ENCODE results near the gene LARGE1. TPM values are rescaled to one million over a fixed set of nuclear protein-coding genes. Genes with fewer than 3 reads are reported as not detected.

The LARGE1 gene
- total RNA-seq, 1 donor from 2014 or later, result 81.2 TPM

DNA sequence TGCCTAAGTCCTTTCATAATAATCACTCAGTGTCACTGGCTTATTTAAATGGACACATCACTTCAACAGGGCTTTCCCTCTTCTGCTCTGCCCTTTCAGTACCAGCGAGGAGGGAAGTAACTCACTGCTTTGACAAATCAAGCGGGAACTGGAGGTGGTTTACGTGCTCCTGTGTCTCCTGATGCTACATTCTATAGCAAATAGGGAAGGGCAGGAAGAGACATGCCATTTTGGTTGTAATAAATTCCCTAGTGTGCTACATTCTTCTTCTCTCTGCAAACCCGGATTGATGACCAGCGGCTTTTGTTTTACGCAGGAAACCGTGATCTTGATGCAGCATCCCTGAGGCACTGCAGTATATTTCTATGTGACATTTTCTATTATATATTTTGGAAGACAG, 491.0 kb downstream of the LARGE1 start:
- TF ChIP-seq, protein P1, sequence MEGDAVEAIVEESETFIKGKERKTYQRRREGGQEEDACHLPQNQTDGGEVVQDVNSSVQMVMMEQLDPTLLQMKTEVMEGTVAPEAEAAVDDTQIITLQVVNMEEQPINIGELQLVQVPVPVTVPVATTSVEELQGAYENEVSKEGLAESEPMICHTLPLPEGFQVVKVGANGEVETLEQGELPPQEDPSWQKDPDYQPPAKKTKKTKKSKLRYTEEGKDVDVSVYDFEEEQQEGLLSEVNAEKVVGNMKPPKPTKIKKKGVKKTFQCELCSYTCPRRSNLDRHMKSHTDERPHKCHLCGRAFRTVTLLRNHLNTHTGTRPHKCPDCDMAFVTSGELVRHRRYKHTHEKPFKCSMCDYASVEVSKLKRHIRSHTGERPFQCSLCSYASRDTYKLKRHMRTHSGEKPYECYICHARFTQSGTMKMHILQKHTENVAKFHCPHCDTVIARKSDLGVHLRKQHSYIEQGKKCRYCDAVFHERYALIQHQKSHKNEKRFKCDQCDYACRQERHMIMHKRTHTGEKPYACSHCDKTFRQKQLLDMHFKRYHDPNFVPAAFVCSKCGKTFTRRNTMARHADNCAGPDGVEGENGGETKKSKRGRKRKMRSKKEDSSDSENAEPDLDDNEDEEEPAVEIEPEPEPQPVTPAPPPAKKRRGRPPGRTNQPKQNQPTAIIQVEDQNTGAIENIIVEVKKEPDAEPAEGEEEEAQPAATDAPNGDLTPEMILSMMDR (IDR thresholded peaks at IDR 0.05; ENCODE audit: partially characterized antibody, unreplicated experiment), result no peak
- Mint-ChIP-seq H3K27me3 (ENCODE audit: unreplicated experiment) (peaks cover 4% of the 10 kb centered on the region), H3K4me1 (ENCODE audit: low read depth, unreplicated experiment) (no peaks in the 10 kb centered on the region), H3K4me3 (ENCODE audit: unreplicated experiment) (no peak overlapping the region), H3K36me3 (ENCODE audit: unreplicated experiment) (no peaks in the 10 kb centered on the region), H3K9me3 (ENCODE audit: unreplicated experiment) (no peaks in the 10 kb centered on the region), H3K27ac (ENCODE audit: unreplicated experiment) (no peak overlapping the region)
- DNase-seq, result no peak

DNA sequence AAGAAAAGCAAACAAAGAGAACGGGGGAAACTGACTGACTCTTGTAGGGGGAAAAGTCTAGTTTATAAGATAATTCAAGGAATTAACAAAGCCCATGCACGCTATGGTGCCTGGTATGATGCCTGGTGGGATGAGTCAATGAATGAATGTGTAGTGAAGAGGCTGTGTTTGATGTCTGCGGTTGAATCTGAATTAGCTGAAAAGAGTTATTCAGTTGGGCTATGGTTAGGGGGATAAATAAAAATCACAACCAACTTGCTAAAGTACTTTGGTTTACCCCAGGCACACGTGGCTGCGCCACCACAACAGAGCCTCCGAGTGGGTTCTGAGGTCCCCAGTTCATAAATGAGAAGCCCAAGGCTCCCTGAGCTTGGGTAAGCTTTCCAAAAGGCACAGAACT, 492.8 kb downstream of the LARGE1 start:
- no peaks in the 10 kb centered on the region for H3K4me1 Mint-ChIP-seq (ENCODE audit: low read depth, unreplicated experiment)
- DNase-seq, result no peak
- no peak overlapping the region for H3K27ac Mint-ChIP-seq (ENCODE audit: unreplicated experiment)
- no peaks in the 10 kb centered on the region for H3K9me3 Mint-ChIP-seq (ENCODE audit: unreplicated experiment)
- H3K4me3 Mint-ChIP-seq (ENCODE audit: unreplicated experiment), result no peak overlapping the region
- TF ChIP-seq, protein P1 (IDR thresholded peaks at IDR 0.05; ENCODE audit: partially characterized antibody, unreplicated experiment), result no peak
- no peaks in the 10 kb centered on the region for H3K36me3 Mint-ChIP-seq (ENCODE audit: unreplicated experiment)
- peaks cover 7% of the 10 kb centered on the region for H3K27me3 Mint-ChIP-seq (ENCODE audit: unreplicated experiment)

DNA sequence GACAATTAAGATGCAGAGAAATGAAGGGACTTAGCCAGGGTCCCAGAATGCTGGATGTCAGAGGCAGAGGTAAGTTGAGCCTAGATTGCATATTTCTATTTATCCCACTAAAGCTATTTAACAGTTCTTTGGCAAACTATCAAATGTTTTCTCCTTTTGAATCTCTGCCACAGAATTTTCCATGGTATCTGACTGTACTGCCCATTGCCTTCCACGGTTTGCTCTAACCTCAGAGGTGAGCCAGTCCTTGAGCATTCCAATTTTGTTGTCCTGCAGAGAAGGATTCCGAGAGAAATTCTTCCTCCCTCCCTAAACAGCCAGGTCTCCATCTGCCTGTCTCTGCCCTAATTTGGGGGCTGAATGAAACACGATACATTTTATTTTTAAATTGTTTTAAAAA, 493.8 kb downstream of the LARGE1 start:
- H3K27me3 Mint-ChIP-seq (ENCODE audit: unreplicated experiment), result peaks cover 7% of the 10 kb centered on the region
- H3K4me3 Mint-ChIP-seq (ENCODE audit: unreplicated experiment), result no peak overlapping the region
- peaks cover 4% of the 10 kb centered on the region for H3K36me3 Mint-ChIP-seq (ENCODE audit: unreplicated experiment)
- TF ChIP-seq, protein P1 (IDR thresholded peaks at IDR 0.05; ENCODE audit: partially characterized antibody, unreplicated experiment), result no peak
- peaks cover 2% of the 10 kb centered on the region for H3K9me3 Mint-ChIP-seq (ENCODE audit: unreplicated experiment)
- H3K4me1 Mint-ChIP-seq (ENCODE audit: low read depth, unreplicated experiment), result no peaks in the 10 kb centered on the region
- no peak overlapping the region for H3K27ac Mint-ChIP-seq (ENCODE audit: unreplicated experiment)
- DNase-seq, result no peak

DNA sequence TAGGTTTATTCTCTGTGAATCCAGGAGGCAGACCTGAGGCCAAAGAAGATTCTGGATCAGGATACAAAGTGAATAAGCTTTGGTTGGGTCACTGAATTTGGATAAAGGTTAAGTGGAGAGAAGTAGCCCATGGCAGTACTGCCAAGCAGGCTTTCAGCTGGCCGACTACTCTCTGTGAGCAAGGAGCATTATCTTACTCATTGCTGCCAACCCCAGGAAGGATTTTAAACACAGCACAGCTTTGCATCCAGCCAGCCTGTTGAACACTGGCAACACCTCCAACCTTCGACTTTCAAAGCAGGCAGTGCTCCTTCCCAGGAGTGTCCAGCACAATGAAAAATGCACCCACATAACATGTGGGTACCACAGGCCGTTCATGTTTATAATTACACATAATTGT, 498.4 kb downstream of the LARGE1 start:
- H3K4me3 Mint-ChIP-seq (ENCODE audit: unreplicated experiment), result no peak overlapping the region
- TF ChIP-seq, protein P1 (IDR thresholded peaks at IDR 0.05; ENCODE audit: partially characterized antibody, unreplicated experiment), result no peak
- H3K27me3 Mint-ChIP-seq (ENCODE audit: unreplicated experiment), result peaks cover 4% of the 10 kb centered on the region
- no peaks in the 10 kb centered on the region for H3K4me1 Mint-ChIP-seq (ENCODE audit: low read depth, unreplicated experiment)
- H3K9me3 Mint-ChIP-seq (ENCODE audit: unreplicated experiment), result peaks cover 2% of the 10 kb centered on the region
- peaks cover 5% of the 10 kb centered on the region for H3K36me3 Mint-ChIP-seq (ENCODE audit: unreplicated experiment)
- no peak for DNase-seq
- H3K27ac Mint-ChIP-seq (ENCODE audit: unreplicated experiment), result no peak overlapping the region

DNA sequence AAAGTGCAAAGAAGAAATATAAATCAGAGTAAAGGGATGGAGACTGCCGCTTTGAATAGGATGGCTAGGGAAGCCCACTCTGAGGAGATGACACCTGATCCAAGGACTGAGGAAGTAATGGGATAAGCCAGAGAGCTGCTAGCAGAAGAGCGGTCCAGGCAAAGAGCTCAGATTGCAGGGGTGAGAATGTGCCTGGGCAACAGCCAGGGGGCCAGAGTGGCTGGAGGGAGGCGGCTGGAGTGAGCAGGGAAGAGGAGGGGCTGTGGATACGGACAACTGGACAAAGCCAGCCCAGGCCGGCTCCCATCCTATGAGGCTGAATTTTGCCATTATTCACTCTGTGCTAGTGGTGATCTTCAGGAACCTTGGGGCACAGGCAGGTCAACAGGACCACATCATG, 501.8 kb downstream of the LARGE1 start:
- DNase-seq, result no peak
- Mint-ChIP-seq H3K9me3 (ENCODE audit: unreplicated experiment) (peaks cover 3% of the 10 kb centered on the region), H3K36me3 (ENCODE audit: unreplicated experiment) (peaks cover 5% of the 10 kb centered on the region), H3K4me3 (ENCODE audit: unreplicated experiment) (no peak overlapping the region), H3K27ac (ENCODE audit: unreplicated experiment) (no peak overlapping the region), H3K27me3 (ENCODE audit: unreplicated experiment) (peaks cover 4% of the 10 kb centered on the region), H3K4me1 (ENCODE audit: low read depth, unreplicated experiment) (no peaks in the 10 kb centered on the region)
- TF ChIP-seq, protein P1 (IDR thresholded peaks at IDR 0.05; ENCODE audit: partially characterized antibody, unreplicated experiment), result no peak

Measured in glutamatergic neuron (in vitro differentiated cells).